AML-193 (cell line): ENCODE measurements around the gene DAZL.

Experiments
- DNase-seq, 2 experiments: peaks; one replicate each; lab custom pipeline; 2025; lab: John Stamatoyannopoulos, UW

DAZL gene

GRCh38 chr3:16595778-16596177, 9.4 kb downstream of the DAZL start:
- no peak for DNase-seq

- no peak for DNase-seq
These were observed 15.2 kb downstream of the DAZL start for GRCh38 chr3:16589867-16590624.

GRCh38 chr3:16589120-16589519, 16.1 kb downstream of the DAZL start:
- DNase-seq, result no peak

- DNase-seq, result no peak
These were observed 17.6 kb downstream of the DAZL start for GRCh38 chr3:16587681-16588060.

- DNase-seq, result no peak
These were observed 18.1 kb downstream of the DAZL start for GRCh38 chr3:16587047-16587680.

- no peak for DNase-seq
These were observed 20.3 kb downstream of the DAZL start for GRCh38 chr3:16584880-16585279.

GRCh38 chr3:16583551-16583950, 21.7 kb downstream of the DAZL start:
- DNase-seq, result no peak

GRCh38 chr3:16570113-16570512, 35.1 kb downstream of the DAZL start:
- DNase-seq, result no peak

GRCh38 chr3:16568532-16568931, 36.7 kb downstream of the DAZL start:
- DNase-seq, result no peak

- DNase-seq, result no peak
These were observed 37.1 kb downstream of the DAZL start for GRCh38 chr3:16568115-16568514.

GRCh38 chr3:16559653-16560365, 45.4 kb downstream of the DAZL start:
- DNase-seq, result no peak

GRCh38 chr3:16554126-16554525, 51.1 kb downstream of the DAZL start:
- no peak for DNase-seq

GRCh38 chr3:16552757-16553156, 52.5 kb downstream of the DAZL start:
- DNase-seq, result no peak

GRCh38 chr3:16551342-16551976, 53.8 kb downstream of the DAZL start:
- DNase-seq, result no peak

GRCh38 chr3:16550676-16551341, 54.4 kb downstream of the DAZL start:
- DNase-seq, result peak; percentile 76 to 82

- DNase-seq, result no peak
These were observed 54.9 kb downstream of the DAZL start for GRCh38 chr3:16550305-16550675.

- DNase-seq, result no peak
These were observed 56.5 kb downstream of the DAZL start for GRCh38 chr3:16548721-16549120.

GRCh38 chr3:16547561-16548357, 57.5 kb downstream of the DAZL start:
- DNase-seq, result no peak

- no peak for DNase-seq
These were observed 58.8 kb downstream of the DAZL start for GRCh38 chr3:16546186-16547010.

- no peak for DNase-seq
These were observed 59.6 kb downstream of the DAZL start for GRCh38 chr3:16545413-16546185.
